HEK293T (cell line): ENCODE measurements around the gene PTGES3.

Source experiments
- BHLHE40 ChIP-seq: fragments of 450-650 bp; IDR thresholded peaks from 2 replicates; pipeline ENCODE4 v1.6.1; 2016; ENCODE audit warnings: mild to moderate bottlenecking, moderate library complexity, borderline replicate concordance
- FOXA1 ChIP-seq: fragments of 450-650 bp; IDR thresholded peaks from 2 replicates; pipeline ENCODE4 v1.6.1; 2016; ENCODE audit warnings: mild to moderate bottlenecking
- HDGF ChIP-seq: fragments of 450-650 bp; IDR thresholded peaks from 2 replicates; pipeline ENCODE4 v1.6.1; 2017; ENCODE audit warnings: antibody characterized with exemption, borderline replicate concordance
- PKNOX1 ChIP-seq: fragments of 450-650 bp; IDR thresholded peaks from 2 replicates; pipeline ENCODE4 v1.6.1; 2016
- SUZ12 ChIP-seq: fragments of 450-650 bp; IDR thresholded peaks from 2 replicates; pipeline ENCODE4 v1.6.1; 2016; ENCODE audit warnings: mild to moderate bottlenecking

- TF ChIP-seq SUZ12 (no peak), HDGF (no peak), PKNOX1 (no peak), BHLHE40 (no peak), FOXA1 (no peak)
Measured at GRCh38 chr12:56699020-56699661, 11.1 kb upstream of the PTGES3 start.
